Limb (tissue), 2 donors: ENCODE data around the gene ABCC3.

ENCODE experiments used
- DNase-seq, 2 donors: peaks; one replicate each; pipeline ENCODE4 v3.0.0-alpha.2; 2016; ENCODE audit errors: extremely low spot score in 2 of 2

The ABCC3 gene

DNA sequence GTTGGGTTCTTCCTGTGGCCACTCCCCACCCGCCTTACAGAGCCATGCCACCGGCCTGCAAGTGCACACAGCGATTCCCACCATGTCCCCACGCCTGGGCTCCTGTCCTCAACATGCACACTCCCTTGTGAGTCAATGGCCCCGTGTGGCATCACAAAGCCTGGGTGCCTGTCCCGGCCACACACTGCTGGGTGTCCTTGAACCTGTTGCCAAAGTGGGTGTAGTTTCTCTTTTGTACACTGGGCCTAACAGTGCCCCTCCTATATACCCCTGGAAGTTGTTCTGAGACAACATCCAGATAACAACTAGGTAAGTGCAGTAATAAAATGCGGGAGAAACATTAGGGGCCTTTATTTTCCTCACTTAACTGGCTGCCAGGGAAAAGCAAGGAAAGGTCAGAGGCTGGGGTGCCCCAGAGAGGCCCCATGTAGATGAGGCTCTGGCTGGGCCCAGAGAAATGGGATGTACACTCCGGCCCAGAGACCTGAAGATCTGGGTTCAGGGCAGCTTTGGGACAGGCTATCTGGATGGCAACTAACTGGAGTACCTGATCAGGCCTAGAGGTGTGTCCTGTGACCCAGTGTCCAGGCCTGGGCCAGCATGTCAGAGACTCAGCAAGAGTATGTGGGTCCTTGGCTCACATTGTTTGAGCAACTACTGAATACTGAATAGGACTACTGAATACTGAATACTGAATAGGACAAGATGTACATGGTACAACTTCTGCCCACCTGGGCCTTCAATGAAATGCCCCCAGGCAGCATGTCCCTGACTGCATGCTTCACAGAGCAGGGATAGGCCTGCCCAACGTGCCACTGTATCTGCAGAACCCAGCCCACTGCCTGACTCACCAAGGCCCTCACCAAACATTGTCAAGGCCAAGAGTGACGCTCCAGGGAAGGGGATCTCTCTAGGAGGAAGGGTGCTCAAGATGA is 8.3 kb downstream of the ABCC3 start:
- no peak for DNase-seq

- DNase-seq: no peak
Measured at GRCh38 chr17:50645748-50646682, 11.3 kb downstream of the ABCC3 start.

DNA sequence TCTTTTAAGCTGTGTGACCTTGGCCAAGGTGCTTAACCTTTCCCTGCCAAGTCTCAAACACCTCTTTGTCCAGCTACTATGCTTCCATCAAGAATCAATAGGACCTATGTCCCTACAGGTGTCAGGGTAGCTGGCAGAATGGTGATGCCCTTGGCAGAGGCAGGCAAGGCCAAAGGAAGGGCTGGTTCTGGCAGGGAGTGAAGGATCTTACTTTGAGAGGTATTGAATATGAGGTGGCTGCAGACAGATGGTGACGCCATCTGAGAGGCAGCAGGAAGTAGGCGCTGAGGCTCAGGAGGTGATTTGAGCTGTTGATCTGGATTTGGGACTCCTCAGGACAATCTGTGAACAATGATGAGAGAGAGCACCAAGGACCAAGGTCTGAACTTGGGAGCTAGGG is 12.5 kb downstream of the ABCC3 start:
- no peak for DNase-seq

- DNase-seq: no peak
Measured at GRCh38 chr17:50649042-50649908, 14.6 kb downstream of the ABCC3 start.

DNA sequence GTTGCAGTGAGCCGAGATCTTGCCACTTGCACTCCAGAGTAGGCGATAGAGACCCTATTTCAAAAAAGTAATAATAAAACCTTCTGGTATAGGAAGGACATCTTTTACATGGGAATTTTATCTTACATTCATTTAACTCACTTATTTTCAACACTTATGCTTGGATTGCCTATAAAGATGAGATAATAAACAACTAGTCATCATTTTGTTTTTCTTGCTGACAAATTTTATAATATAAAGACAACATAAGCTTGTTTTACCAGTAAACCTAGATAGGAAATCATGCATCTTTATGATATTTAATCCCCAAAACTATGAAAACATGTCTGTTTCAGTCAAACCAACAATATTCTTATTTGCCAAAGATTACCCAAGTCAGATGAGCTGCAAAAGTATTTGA is 17.0 kb downstream of the ABCC3 start:
- DNase-seq: no peak

- no peak for DNase-seq
Measured at GRCh38 chr17:50653738-50654137, 19.1 kb downstream of the ABCC3 start.

DNA sequence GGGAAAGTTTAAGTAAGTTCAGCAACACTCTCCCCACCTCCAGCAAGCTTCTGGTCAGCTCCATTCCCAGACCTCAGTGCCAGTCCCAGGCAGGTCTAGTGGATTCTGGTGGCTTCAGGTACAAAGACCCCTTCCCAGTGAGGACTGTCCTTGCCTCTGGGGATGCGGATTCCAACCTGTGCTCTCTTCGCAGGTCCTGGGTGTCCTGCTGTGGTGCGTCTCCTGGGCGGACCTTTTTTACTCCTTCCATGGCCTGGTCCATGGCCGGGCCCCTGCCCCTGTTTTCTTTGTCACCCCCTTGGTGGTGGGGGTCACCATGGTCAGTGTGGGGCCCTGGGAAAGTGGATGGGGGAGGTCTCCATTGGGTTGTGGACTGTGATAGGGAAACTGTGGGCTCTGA is 21.8 kb downstream of the ABCC3 start:
- DNase-seq: no peak

GRCh38 chr17:50657054-50657453 is 22.4 kb downstream of the ABCC3 start:
- no peak for DNase-seq

- DNase-seq: no peak
Measured at GRCh38 chr17:50657627-50658026, 22.9 kb downstream of the ABCC3 start.

GRCh38 chr17:50658616-50659015 is 23.9 kb downstream of the ABCC3 start:
- DNase-seq: no peak

- no peak for DNase-seq
Measured at GRCh38 chr17:50659179-50659578, 24.5 kb downstream of the ABCC3 start.

- no peak for DNase-seq
Measured at GRCh38 chr17:50660042-50660886, 25.6 kb downstream of the ABCC3 start.

- DNase-seq: no peak
Measured at GRCh38 chr17:50660887-50661345, 26.2 kb downstream of the ABCC3 start.

DNA sequence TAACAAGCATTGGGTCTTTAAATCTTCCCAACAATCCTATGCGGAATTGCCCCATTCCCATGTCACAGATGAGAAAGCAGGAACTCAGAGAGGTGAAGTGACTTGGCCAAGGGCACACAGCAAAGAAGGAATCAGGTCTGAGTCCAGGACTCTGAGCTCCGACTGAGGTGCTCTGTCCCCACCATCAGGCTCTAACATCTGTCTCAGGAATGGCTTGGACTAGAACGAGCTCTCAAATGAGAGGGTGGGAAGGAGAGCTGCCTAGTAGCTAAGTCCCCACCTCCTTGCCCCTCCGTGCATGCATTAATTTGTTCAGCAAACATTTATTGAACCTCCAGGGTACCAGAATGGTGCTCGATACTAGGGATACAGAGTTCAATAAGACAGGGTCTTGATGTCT is 26.7 kb downstream of the ABCC3 start:
- DNase-seq: no peak

- no peak for DNase-seq
Measured at GRCh38 chr17:50661795-50662391, 27.2 kb downstream of the ABCC3 start.

- DNase-seq: no peak
Measured at GRCh38 chr17:50662632-50663225, 28.0 kb downstream of the ABCC3 start.

GRCh38 chr17:50663812-50664374 is 29.2 kb downstream of the ABCC3 start:
- no peak for DNase-seq

- no peak for DNase-seq
Measured at GRCh38 chr17:50664788-50665458, 30.2 kb downstream of the ABCC3 start.

DNA sequence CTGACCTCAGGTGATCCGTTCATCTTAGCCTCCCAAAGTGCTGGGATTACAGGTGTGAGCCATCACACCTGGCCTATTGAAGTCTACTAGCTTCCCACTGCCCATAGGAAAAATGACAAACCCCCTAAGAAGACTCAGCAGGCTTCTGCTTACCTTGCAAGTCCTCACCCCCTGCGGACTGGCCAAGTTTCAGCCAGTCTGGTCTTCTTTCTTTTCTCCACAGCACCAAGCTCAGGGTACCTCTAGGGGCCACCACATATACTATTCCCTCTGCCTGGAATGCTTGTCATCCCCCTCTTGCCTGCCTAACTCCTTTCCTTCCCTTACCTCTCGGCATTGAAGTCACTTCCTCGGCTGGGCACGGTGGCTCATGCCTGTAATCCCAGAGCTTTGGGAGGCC is 31.2 kb downstream of the ABCC3 start:
- DNase-seq: no peak
